ENCODE results near the gene DOP1A.

DOP1A gene

GRCh38 chr6:83072726-83073125 is 5.3 kb downstream of the DOP1A start:
- no peak for DNase-seq

DNA sequence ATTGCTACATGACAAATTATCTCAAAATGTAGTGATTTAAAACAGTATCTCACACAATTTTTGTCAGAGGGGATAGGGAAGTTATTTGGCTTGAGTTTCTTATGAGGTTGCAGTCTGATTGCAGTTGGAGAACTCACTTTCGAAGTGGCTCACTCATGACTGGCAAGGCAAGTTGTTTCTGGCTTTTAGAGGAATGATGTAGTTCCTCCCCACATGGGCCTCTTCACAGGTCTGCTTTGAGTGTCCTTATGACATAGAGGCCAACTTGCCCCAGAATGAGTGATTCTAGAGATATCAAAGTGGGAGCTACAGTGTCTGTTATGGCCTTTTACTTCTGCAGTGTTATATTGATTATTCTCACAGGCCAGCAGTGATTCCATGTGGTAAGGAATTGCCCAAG is 6.1 kb downstream of the DOP1A start:
- no peak for DNase-seq

DNA sequence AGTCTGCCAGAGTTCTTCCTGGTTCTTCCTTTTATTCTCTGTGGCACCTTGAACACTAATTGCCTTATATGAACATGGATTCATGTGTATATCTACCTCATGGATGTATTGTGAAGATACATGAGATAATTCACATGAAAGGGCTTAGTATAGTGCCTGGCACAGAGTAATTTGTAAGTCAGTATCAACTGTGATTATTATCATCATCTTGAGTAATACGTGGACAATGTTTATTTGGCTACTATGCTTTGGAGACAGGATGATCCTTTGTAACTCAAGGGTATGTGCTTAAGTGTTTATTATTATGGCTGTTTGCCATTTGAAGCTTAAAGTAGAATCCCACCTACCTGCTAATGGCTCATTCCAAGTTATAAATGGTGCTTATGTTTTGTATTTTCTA is 16.0 kb downstream of the DOP1A start:
- no peak for DNase-seq

- DNase-seq: no peak
Measured at GRCh38 chr6:83086751-83087150, 19.3 kb downstream of the DOP1A start.

DNA sequence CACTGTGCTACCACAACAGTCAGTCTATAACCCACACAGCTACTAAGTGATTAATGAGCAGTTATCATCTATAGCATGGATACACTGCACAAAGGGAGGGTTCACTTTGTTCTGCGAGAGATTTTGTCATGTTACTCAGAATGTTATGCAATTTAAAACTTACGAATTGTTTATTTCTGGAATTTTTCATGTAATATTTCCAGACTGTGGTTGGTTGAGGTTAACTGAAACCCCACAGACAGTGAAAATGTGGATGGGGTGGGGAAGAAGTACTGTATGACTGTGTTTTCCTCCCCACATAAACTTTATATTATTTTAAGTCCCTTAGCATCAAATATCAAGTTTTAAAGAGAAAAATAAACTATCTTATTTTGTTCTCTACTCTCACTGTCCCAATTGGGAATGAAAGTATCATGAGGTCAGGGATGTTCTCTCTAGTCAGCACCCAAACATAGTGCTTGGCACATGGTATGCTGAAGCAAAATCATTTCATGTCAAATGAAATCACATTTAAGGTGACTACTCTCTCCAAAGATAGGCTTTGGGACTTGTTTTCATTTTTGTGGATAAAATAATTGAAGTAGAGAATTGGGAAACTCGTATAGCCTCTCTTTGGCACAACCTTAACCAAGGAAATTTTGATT is 25.4 kb downstream of the DOP1A start:
- DNase-seq: no peak

DNA sequence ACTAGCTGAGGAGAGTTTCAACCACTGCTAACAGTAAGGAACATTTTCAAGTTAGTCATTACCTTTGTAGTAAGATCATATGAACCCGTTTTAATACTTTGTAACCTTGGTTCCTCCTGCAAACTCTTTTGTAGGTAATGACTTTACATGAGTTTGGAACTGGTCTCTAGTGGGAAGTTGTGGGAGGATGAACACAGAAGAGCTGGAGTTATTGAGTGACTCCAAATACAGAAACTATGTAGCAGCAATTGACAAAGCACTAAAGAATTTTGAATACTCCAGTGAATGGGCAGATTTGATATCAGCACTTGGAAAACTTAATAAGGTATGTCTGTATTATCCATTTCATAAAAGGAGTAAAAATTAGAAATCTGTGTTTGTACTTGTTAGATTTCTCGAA is 29.3 kb downstream of the DOP1A start:
- DNase-seq: no peak

DNA sequence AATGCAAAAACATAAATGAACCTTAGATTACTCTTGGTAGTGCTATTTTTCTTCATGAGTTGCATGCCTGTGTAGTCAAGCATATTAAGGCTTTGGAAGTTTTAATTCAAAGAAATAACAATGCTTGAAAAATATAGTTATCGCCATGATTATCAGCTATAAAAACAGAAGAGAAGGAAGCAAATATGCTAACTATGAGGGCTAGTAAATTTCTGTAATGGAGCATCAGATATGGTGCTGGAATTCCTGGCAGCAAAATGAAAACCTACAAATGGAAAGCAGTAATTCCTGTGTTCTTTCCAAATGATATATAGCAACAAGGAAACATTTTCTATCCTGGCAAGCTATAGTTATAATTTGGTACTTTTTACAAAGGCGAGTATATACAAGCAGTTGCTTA is 29.7 kb downstream of the DOP1A start:
- no peak for DNase-seq

- DNase-seq: no peak
Measured at GRCh38 chr6:83097675-83098074, 30.2 kb downstream of the DOP1A start.

GRCh38 chr6:83098589-83098988 is 31.1 kb downstream of the DOP1A start:
- no peak for DNase-seq

DNA sequence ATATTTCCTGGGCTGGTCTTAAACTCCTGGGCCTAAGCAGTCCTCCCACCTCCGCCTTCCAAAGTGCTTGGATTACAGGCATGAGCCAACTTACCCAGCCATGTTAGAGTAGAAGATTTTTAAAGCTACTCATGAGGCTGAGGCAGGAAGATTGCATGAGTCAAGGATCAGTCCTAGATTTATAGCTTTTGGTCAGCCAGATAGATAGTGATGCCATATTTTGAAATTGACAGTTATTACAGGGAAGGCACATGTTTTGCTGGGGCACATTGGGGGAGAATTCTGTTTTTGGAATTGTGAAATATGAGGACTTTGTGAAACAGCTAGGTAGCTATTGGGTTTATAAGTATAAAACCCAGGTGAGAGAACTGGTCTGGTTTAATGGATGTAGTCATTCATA is 40.9 kb downstream of the DOP1A start:
- DNase-seq: no peak

DNA sequence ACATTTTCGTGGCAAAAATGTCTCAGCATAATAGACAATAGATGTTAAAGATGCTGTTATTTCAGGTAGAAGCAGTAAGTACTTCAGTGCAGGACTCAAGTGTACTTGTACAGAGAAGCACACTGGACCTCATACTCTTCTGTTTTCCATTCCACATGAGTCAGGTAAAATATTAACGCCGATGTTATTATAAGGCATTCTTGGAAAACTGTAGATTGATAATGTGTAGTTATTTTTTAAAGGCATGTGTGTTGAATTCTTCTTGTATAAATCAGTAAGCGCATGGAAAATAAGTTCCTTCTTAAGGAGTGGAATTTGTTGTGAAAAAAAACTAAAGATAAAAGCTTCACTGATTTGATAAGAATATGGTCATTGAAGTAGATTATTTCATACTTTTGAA is 45.8 kb downstream of the DOP1A start:
- no peak for DNase-seq

DNA sequence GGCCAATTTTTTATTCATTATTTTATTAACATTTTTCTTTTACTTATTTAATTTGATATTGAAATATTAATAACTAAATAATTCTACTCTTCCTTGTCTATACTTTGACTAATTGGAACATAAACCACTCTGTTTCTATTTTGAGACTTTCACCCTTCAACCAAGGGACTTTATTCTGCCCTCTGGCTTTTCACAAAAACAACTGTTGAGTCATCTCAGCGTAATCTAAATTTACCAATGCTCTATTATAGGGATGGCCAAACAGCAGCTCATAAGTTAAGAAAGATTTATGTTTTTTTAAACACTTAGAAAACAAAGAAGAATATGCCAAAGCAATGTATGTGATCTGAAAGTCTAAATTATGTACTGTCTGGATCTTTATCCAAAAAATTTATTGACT is 46.7 kb downstream of the DOP1A start:
- no peak for DNase-seq

DNA sequence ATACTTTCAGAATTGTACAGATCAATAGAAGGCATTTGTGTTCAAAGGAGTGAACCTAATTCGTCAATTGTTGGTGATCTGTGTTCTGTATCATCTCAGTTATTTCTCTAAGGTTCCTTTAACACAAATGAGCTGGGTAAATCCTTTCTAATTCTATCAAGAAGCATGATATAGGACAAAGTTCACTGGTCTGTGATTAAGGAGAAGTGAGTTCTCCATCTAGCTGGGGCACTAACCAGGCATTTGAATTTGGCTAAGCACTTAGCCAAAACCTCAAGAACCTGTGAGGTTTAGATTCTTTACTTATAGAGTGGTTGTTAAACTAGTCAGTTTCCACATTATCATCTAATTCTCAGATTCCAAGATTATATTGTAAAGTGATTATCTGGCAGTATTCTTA is 50.3 kb downstream of the DOP1A start:
- DNase-seq: no peak

GRCh38 chr6:83119742-83120300 is 52.4 kb downstream of the DOP1A start:
- DNase-seq: no peak

DNA sequence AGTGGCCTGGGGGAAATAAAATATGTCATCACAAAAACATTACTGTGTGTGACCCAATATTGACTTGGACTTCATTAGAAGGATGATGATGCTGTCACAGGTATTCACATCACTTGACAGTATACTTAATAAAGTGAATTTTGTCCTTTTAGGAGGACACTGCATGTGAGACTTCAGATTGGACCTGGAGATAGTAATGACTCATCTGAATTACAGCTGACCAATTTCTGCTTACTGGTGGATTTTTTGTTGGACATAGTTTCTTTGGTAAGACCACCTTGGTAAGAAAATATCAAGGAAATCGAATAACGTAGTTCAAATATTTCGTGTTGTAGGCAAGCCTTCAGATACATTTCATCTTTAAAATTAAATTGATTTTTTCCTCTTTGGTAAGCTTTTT is 57.1 kb downstream of the DOP1A start:
- DNase-seq: no peak

DNA sequence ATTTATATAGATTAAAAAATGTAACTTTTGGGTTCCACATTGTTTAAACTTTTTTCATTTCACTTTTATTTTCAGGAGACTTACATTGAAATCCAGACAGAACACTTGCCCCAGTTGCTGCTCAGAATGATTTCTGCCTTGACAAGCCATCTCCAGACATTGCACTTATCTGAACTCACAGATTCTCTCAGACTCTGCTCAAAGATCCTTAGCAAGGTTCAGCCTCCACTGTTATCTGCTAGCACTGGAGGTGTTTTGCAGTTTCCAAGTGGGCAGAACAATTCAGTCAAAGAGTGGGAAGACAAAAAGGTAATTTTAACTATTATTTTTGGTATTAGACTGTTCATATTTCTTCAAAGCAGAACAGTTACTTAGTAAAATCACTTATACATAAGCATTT is 58.0 kb downstream of the DOP1A start:
- DNase-seq: no peak

- no peak for DNase-seq
Measured at GRCh38 chr6:83126223-83126622, 58.8 kb downstream of the DOP1A start.

- no peak for DNase-seq
Measured at GRCh38 chr6:83126807-83127206, 59.3 kb downstream of the DOP1A start.

GRCh38 chr6:83127258-83127657 is 59.8 kb downstream of the DOP1A start:
- no peak for DNase-seq

- DNase-seq: no peak
Measured at GRCh38 chr6:83127976-83128375, 60.5 kb downstream of the DOP1A start.

GRCh38 chr6:83132121-83132520 is 64.7 kb downstream of the DOP1A start:
- DNase-seq: no peak

GRCh38 chr6:83138118-83138722 is 70.7 kb downstream of the DOP1A start:
- no peak for DNase-seq

DNA sequence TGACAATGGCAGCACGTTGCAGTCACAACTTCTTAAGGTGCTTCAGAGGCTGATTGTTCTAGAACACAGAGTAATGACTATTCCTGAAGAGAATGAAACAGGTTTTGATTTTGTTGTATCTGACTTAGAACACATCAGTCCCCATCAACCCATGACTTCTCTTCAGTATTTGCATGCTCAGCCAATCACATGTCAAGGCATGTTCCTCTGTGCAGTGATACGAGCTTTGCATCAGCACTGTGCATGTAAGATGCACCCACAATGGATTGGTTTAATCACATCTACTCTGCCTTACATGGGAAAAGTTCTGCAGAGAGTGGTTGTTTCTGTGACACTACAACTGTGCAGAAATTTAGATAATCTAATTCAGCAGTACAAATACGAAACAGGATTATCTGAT is 71.3 kb downstream of the DOP1A start:
- no peak for DNase-seq

GRCh38 chr6:83151114-83151513 is 83.6 kb downstream of the DOP1A start:
- DNase-seq: no peak

DNA sequence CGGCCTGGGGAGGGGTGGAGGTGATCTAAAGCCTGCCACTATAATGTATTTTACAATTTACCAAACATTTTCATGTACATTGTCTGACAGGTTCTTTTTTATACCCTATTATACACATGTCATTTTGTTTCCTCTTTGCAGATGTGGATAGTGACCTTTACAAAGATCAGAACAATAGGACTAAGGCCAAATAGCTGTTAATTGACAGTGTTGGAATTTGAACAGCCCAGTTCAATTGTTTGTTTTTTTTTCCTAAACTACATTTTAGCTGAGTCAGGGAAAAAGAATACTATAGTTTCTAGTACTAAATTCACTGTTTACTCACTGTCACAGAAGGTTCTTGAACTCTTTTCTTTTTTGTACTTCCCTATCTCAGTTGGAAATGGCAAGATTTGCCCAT is 85.4 kb downstream of the DOP1A start:
- no peak for DNase-seq

Measured in cortex of kidney (tissue), 1 donor.